SIG-M5 (cell line): ENCODE data around the gene NPDC1.
"Not testable (repeated sequence)": the region's sequence is repeated elsewhere in the genome, so short reads cannot be mapped to it uniquely, and the experiment has no call there.

Source experiments
- DNase-seq: peaks from one replicate; lab custom pipeline; 2025; lab: John Stamatoyannopoulos, UW

The NPDC1 gene

GRCh38 chr9:137011156-137011555 lies 34.8 kb downstream of the NPDC1 start:
- no peak for DNase-seq

- no peak for DNase-seq
Observed at GRCh38 chr9:137009938-137010732, 35.8 kb downstream of the NPDC1 start.

GRCh38 chr9:137009217-137009616 lies 36.8 kb downstream of the NPDC1 start:
- no peak for DNase-seq

GRCh38 chr9:137008312-137008711 lies 37.7 kb downstream of the NPDC1 start:
- no peak for DNase-seq

GRCh38 chr9:137007816-137008270 lies 38.1 kb downstream of the NPDC1 start:
- DNase-seq: no peak

GRCh38 chr9:137007108-137007815 lies 38.7 kb downstream of the NPDC1 start:
- DNase-seq: no peak

GRCh38 chr9:137006116-137007003 lies 39.6 kb downstream of the NPDC1 start:
- no peak for DNase-seq

GRCh38 chr9:137004285-137004684 lies 41.7 kb downstream of the NPDC1 start:
- DNase-seq: not testable (repeated sequence)

GRCh38 chr9:137002646-137003041 lies 43.3 kb downstream of the NPDC1 start:
- no peak for DNase-seq

- DNase-seq: no peak
Observed at GRCh38 chr9:137001857-137002645, 43.9 kb downstream of the NPDC1 start.

GRCh38 chr9:137000177-137000930 lies 45.6 kb downstream of the NPDC1 start:
- DNase-seq: peak; percentile 71

- no peak for DNase-seq
Observed at GRCh38 chr9:136997830-136998234, 48.1 kb downstream of the NPDC1 start.

GRCh38 chr9:136997371-136997770 lies 48.6 kb downstream of the NPDC1 start:
- no peak for DNase-seq

GRCh38 chr9:136996361-136997292 lies 49.4 kb downstream of the NPDC1 start, which contains the start of gene CLIC3:
Gene CLIC3 (minus strand): TSS chr9:136996568. CDS start chr9:136996543, 25 bp downstream.
- no peak for DNase-seq

- no peak for DNase-seq
Observed at GRCh38 chr9:136995772-136996311, 50.1 kb downstream of the NPDC1 start.

GRCh38 chr9:136995362-136995761 lies 50.6 kb downstream of the NPDC1 start:
- no peak for DNase-seq

- DNase-seq: no peak
Observed at GRCh38 chr9:136994888-136995230, 51.1 kb downstream of the NPDC1 start.

- DNase-seq: no peak
Observed at GRCh38 chr9:136994180-136994887, 51.6 kb downstream of the NPDC1 start.
